ENCODE measurements around the gene ATAD3C. TPM values are rescaled to one million over a fixed set of nuclear protein-coding genes. Genes with fewer than 3 reads are reported as not detected.
"Not testable (repeated sequence)": the region's sequence is repeated elsewhere in the genome, so short reads cannot be mapped to it uniquely, and the experiment has no call there.

ATAD3C gene
- total and polyA plus RNA-seq, 8 donors = 0.25 to 5.2 (median 1.1) TPM; not detected in 2

GRCh38 chr1:1406821-1407635 is 42.5 kb upstream of the ATAD3C start, which contains the start of gene MRPL20:
Gene MRPL20, minus strand, starts transcription at chr1:1407293. Its CDS starts 76 bp downstream, at chr1:1407217.
- TF ChIP-seq CTCF (IDR thresholded peaks at IDR 0.05) (peak in 1 of 7 experiments; percentile 14), POLR2A (IDR thresholded peaks at IDR 0.05) (peak in 1 of 4 donors; percentile 36), EP300 (IDR thresholded peaks at IDR 0.05) (no peak), POLR2AphosphoS5 (IDR thresholded peaks at IDR 0.05) (peak; percentile 92 to 98 (median 96))
- Histone ChIP-seq H3K36me3 (peaks cover 31 to 43% (median 37%) of the 10 kb centered on the region in 4 donors), H3K4me3 (peak within 1 kb of the TSS; percentile 89 to 100 (median 94)), H3K27me3 (no peaks in the 10 kb centered on the region), H3K27ac (peak within 1 kb of the TSS; percentile 85 to 93 (median 88)), H3K4me1 (peaks cover 25 to 66% (median 47%) of the 10 kb centered on the region in 4 donors), H3K9me3 (peaks cover 0 to 1% (median under 1%) of the 10 kb centered on the region in 4 donors)
- peak; percentile 95 to 98 for DNase-seq
- intact Hi-C loops (cut with DNase I; ENCODE audit: low total_unique reads) = no loop called here
- WGBS, 5 donors = 0 to 1% (median 1%) methylated on average over 18 to 98 of the region's 98 CpGs

GRCh38 chr1:1407636-1408318 is 41.7 kb upstream of the ATAD3C start:
- no peak for TF ChIP-seq EP300 (IDR thresholded peaks at IDR 0.05)
- TF ChIP-seq CTCF (IDR thresholded peaks at IDR 0.05) = no peak
- no peak for TF ChIP-seq POLR2AphosphoS5 (IDR thresholded peaks at IDR 0.05)
- TF ChIP-seq POLR2A (IDR thresholded peaks at IDR 0.05) = no peak
- peaks cover 0 to 6% (median 3%) of the 10 kb centered on the region in 4 donors for H3K9me3 ChIP-seq
- no peaks in the 10 kb centered on the region for H3K27me3 ChIP-seq
- peak overlapping the region; percentile 89 to 100 (median 94) for H3K4me3 ChIP-seq
- peak in 1 of 2 donors; percentile 69 for DNase-seq
- H3K4me1 ChIP-seq = peaks cover 25 to 59% (median 42%) of the 10 kb centered on the region in 4 donors
- intact Hi-C loops (cut with DNase I; ENCODE audit: low total_unique reads) = no loop called here
- peaks cover 23 to 36% (median 29%) of the 10 kb centered on the region in 4 donors for H3K36me3 ChIP-seq
- H3K27ac ChIP-seq = peak overlapping the region; percentile 85 to 93 (median 88)
- WGBS, 5 donors = 8 to 13% (median 10%) methylated on average over 32 to 41 of the region's 41 CpGs

GRCh38 chr1:1410238-1410637 is 39.3 kb upstream of the ATAD3C start:
- H3K4me3 ChIP-seq; H3K9me3 ChIP-seq; intact Hi-C loops (cut with DNase I; ENCODE audit: low total_unique reads); H3K27me3 ChIP-seq; DNase-seq; H3K27ac ChIP-seq: not testable (repeated sequence)
- 65 to 82% (median 73%) methylated on average over 8 of the region's 8 CpGs for WGBS, 5 donors
- peaks cover 25 to 38% (median 34%) of the 10 kb centered on the region in 4 donors for H3K4me1 ChIP-seq
- H3K36me3 ChIP-seq = peaks cover 4 to 11% (median 5%) of the 10 kb centered on the region in 4 donors

GRCh38 chr1:1411626-1412025 is 37.9 kb upstream of the ATAD3C start:
- 89 to 96% (median 95%) methylated on average over 13 of the region's 13 CpGs for WGBS, 5 donors
- no peak for DNase-seq
- Histone ChIP-seq H3K36me3 (no peaks in the 10 kb centered on the region), H3K27me3 (no peaks in the 10 kb centered on the region), H3K27ac (no peak overlapping the region), H3K4me3 (no peak overlapping the region), H3K9me3 (peaks cover 0 to 6% (median 3%) of the 10 kb centered on the region in 4 donors), H3K4me1 (peaks cover 13 to 24% (median 20%) of the 10 kb centered on the region in 4 donors)
- TF ChIP-seq CTCF (IDR thresholded peaks at IDR 0.05) (no peak), POLR2AphosphoS5 (IDR thresholded peaks at IDR 0.05) (no peak), EP300 (IDR thresholded peaks at IDR 0.05) (no peak), POLR2A (IDR thresholded peaks at IDR 0.05) (no peak)
- intact Hi-C loops (cut with DNase I; ENCODE audit: low total_unique reads) = no loop called here

GRCh38 chr1:1412311-1412902 is 37.1 kb upstream of the ATAD3C start:
- H3K36me3 ChIP-seq; H3K4me3 ChIP-seq; H3K27me3 ChIP-seq; DNase-seq; intact Hi-C loops (cut with DNase I; ENCODE audit: low total_unique reads); H3K27ac ChIP-seq; H3K9me3 ChIP-seq: not testable (repeated sequence)
- peaks cover 13 to 23% (median 19%) of the 10 kb centered on the region in 4 donors for H3K4me1 ChIP-seq
- WGBS, 5 donors = 91 to 96% (median 94%) methylated on average over 11 of the region's 11 CpGs
